ENCODE data around the gene SEC11A. TPM values are rescaled to one million over a fixed set of nuclear protein-coding genes. Genes with fewer than 3 reads are reported as not detected.
A peak's percentile ranks its signal among the peaks of the same experiment; 100 is the strongest.
"Not testable (repeated sequence)": the region's sequence is repeated elsewhere in the genome, so short reads cannot be mapped to it uniquely, and the experiment has no call there.

SEC11A gene
- total RNA-seq, 1 donor from 2014 or later: 168 TPM

- peak; percentile 93 for DNase-seq
- peak overlapping the region; percentile 84 for H3K4me3 ChIP-seq
- TF ChIP-seq CTCF (IDR thresholded peaks at IDR 0.05): no peak
- ATAC-seq: peak; percentile 78
- no peaks in the 10 kb centered on the region for H3K36me3 ChIP-seq
- peaks cover 40% of the 10 kb centered on the region for H3K4me1 ChIP-seq
- intact Hi-C loops (cut with DNase I): no loop called here
- H3K9me3 ChIP-seq: no peaks in the 10 kb centered on the region
- H3K27ac ChIP-seq: peak overlapping the region; percentile 100
- no peaks in the 10 kb centered on the region for H3K27me3 ChIP-seq
Observed at GRCh38 chr15:84747416-84748273, 31.7 kb upstream of the SEC11A start.

- ATAC-seq (no peak), DNase-seq (no peak)
- H3K36me3 ChIP-seq: no peaks in the 10 kb centered on the region
- H3K27me3 ChIP-seq: no peaks in the 10 kb centered on the region
- H3K27ac ChIP-seq: no peak overlapping the region
- no peaks in the 10 kb centered on the region for H3K4me1 ChIP-seq
- no peaks in the 10 kb centered on the region for H3K9me3 ChIP-seq
- TF ChIP-seq CTCF (IDR thresholded peaks at IDR 0.05): no peak
- no peak overlapping the region for H3K4me3 ChIP-seq
- intact Hi-C loops (cut with DNase I): no loop called here
Observed at GRCh38 chr15:84741121-84741520, 25.2 kb upstream of the SEC11A start.

GRCh38 chr15:84740691-84741090 lies 24.8 kb upstream of the SEC11A start:
- TF ChIP-seq CTCF (IDR thresholded peaks at IDR 0.05): no peak
- intact Hi-C loops (cut with DNase I): no loop called here

GRCh38 chr15:84737005-84737404 lies 21.1 kb upstream of the SEC11A start:
- no peak for DNase-seq
- intact Hi-C loops (cut with DNase I): no loop called here
- Histone ChIP-seq H3K27me3 (no peaks in the 10 kb centered on the region), H3K36me3 (no peaks in the 10 kb centered on the region), H3K9me3 (no peaks in the 10 kb centered on the region), H3K27ac (no peak overlapping the region), H3K4me1 (peaks cover 7% of the 10 kb centered on the region), H3K4me3 (no peak overlapping the region)
- no peak for TF ChIP-seq CTCF (IDR thresholded peaks at IDR 0.05)
- ATAC-seq: no peak

More at GRCh38 chr15:84740691-84741090, 24.8 kb upstream of the SEC11A start:
- no peak overlapping the region for H3K27ac ChIP-seq
- no peaks in the 10 kb centered on the region for H3K27me3 ChIP-seq
- H3K4me3 ChIP-seq: no peak overlapping the region
- no peak for DNase-seq
- ATAC-seq: no peak
- peaks cover 2% of the 10 kb centered on the region for H3K4me1 ChIP-seq
- no peaks in the 10 kb centered on the region for H3K36me3 ChIP-seq
- H3K9me3 ChIP-seq: no peaks in the 10 kb centered on the region

- Histone ChIP-seq H3K4me3 (no peak overlapping the region), H3K9me3 (no peaks in the 10 kb centered on the region), H3K36me3 (no peaks in the 10 kb centered on the region), H3K4me1 (peaks cover 7% of the 10 kb centered on the region), H3K27ac (no peak overlapping the region), H3K27me3 (no peaks in the 10 kb centered on the region)
- ATAC-seq (no peak), DNase-seq (no peak)
- intact Hi-C loops (cut with DNase I): no loop called here
- no peak for TF ChIP-seq CTCF (IDR thresholded peaks at IDR 0.05)
Observed at GRCh38 chr15:84736375-84736774, 20.4 kb upstream of the SEC11A start.

- DNase-seq; H3K4me1 ChIP-seq; H3K9me3 ChIP-seq; H3K27me3 ChIP-seq; H3K36me3 ChIP-seq; intact Hi-C loops (cut with DNase I): not testable (repeated sequence)
- ATAC-seq: peak; percentile 64
- Histone ChIP-seq H3K27ac (peak overlapping the region; percentile 81), H3K4me3 (peak overlapping the region; percentile 29)
Observed at GRCh38 chr15:84735480-84736061, 19.6 kb upstream of the SEC11A start.
